ENCODE measurements around the gene RNF14. TPM values are rescaled to one million over a fixed set of nuclear protein-coding genes. Genes with fewer than 3 reads are reported as not detected.

The RNF14 gene
- total RNA-seq, 1 experiment from 2014 or later = 37.5 TPM

DNA sequence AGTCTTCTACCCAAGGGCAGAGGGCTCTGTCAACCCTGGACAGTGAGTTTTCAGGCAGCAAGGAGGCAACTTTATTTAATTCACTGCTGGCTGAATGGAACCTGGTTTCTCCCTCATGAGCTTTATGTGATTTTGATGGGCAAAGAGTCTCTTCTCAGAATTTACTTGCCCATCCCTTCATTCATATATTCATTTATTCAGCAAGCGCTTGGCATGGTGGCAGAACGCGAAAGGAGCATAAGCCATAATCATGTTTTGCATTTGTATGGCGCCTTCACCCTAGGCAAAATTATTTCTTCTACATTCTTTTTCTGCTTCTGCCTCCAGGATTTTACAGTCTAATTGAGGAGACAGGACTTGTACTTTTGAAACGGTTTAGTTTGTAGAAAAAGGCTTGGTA is 37.2 kb upstream of the RNF14 start:
- H3K4me2 ChIP-seq (ENCODE audit: low read length) = no peak overlapping the region
- ATAC-seq (no peak), DNase-seq (ENCODE audit: low read depth, low spot score) (no peak)
- no peak overlapping the region for H2AFZ ChIP-seq (ENCODE audit: low read depth, low read length, poor library complexity, severe bottlenecking)
- no peaks in the 10 kb centered on the region for H3K4me1 ChIP-seq (ENCODE audit: control insufficient read depth in 1 of 2, insufficient read depth in 2 of 2, low read length in 2 of 2)
- H3K9me3 ChIP-seq (ENCODE audit: control insufficient read depth in 1 of 2, insufficient read depth in 1 of 2, low read depth in 1 of 2, low read length in 2 of 2) = no peaks in the 10 kb centered on the region
- no peaks in the 10 kb centered on the region for H4K20me1 ChIP-seq (ENCODE audit: insufficient read depth)
- RAD21 ChIA-PET (ENCODE audit: low non-redundant PET in 1 of 2, low total read pairs in 2 of 2, uncharacterized antibody in 2 of 2, unreplicated experiment in 2 of 2) = no interaction called here
- POLR2A ChIA-PET = no interaction called here
- H3K36me3 ChIP-seq (ENCODE audit: control insufficient read depth in 1 of 2, insufficient read depth in 2 of 2, low read length in 2 of 2) = peaks cover 41 to 82% of the 10 kb centered on the region in 2 experiments
- no peaks in the 10 kb centered on the region for H3K27me3 ChIP-seq (ENCODE audit: insufficient read depth, low read length)
- CTCF ChIA-PET = no interaction called here
- no peak overlapping the region for H3K4me3 ChIP-seq (replicated peaks in 1 of 2; ENCODE audit: low read depth in 1 of 2, low read length in 2 of 2)
- 0 out of 2 replicates have a peak, but pooled peaks cover 2% of the 10 kb centered on the region for H3K79me2 ChIP-seq (ENCODE audit: insufficient read depth, low read length)
- H3K9me2 ChIP-seq (ENCODE audit: insufficient read depth) = no peaks in the 10 kb centered on the region
- intact Hi-C loops (cut with micrococcal nuclease) = no loop called here
- no peak for TF ChIP-seq TCF7L2 (IDR thresholded peaks at IDR 0.05; ENCODE audit: borderline replicate concordance, extremely low read depth, insufficient read depth, insufficient read length)
- TF ChIP-seq CBX3 (IDR thresholded peaks at IDR 0.05; ENCODE audit: low read depth) = no peak
- TF ChIP-seq SP1 (IDR thresholded peaks at IDR 0.05; ENCODE audit: low read depth) = no peak
- TF ChIP-seq YY1 (IDR thresholded peaks at IDR 0.05; ENCODE audit: extremely low read depth, insufficient replicate concordance, low read depth, low read length) = no peak
- TF ChIP-seq FOSL1 (IDR thresholded peaks at IDR 0.05; ENCODE audit: low read depth) = no peak
- no peak for TF ChIP-seq POLR2A (IDR thresholded peaks at IDR 0.05; ENCODE audit: borderline replicate concordance, extremely low read depth, insufficient read depth, insufficient read length)
- TF ChIP-seq SIN3A (IDR thresholded peaks at IDR 0.05; ENCODE audit: low read depth) = no peak
- no peak for TF ChIP-seq POLR2AphosphoS5 (IDR thresholded peaks at IDR 0.05; ENCODE audit: low read depth, low read length)
- no peak for TF ChIP-seq ZBTB33 (IDR thresholded peaks at IDR 0.05; ENCODE audit: extremely low read depth, insufficient replicate concordance, low read length)
- no TSS peak for BruUV-seq (replicated peaks)
- no peak overlapping the region for H3K9ac ChIP-seq (ENCODE audit: low read length)
- no peak overlapping the region for H3K27ac ChIP-seq (ENCODE audit: low read depth, low read length)

Data from HCT116 (cell line).